OCI-LY7 (cell line): ENCODE data around the gene ATR.

Experiments
- CTCF ChIP-seq: fragments of 200-600 bp; sonication (generic); conservative IDR thresholded peaks from 2 replicates; pipeline ENCODE4 v1.5.1; 2014; ENCODE audit warnings: mild to moderate bottlenecking, antibody characterized with exemption, low read length, moderate library complexity, mixed read lengths
- EZH2phosphoT487 ChIP-seq: fragments of 200-600 bp; sonication (generic); IDR thresholded peaks from 2 replicates; pipeline ENCODE4 v1.6.1; 2018; ENCODE audit warnings: low read depth, borderline replicate concordance, mild to moderate bottlenecking, mixed run types, antibody characterized with exemption, low read length, moderate library complexity, mixed read lengths

GRCh38 chr3:142588703-142589102 is 10.2 kb upstream of the ATR start:
- TF ChIP-seq CTCF (no peak), EZH2phosphoT487 (no peak)
